Measurements from ENCODE around the gene FAM53B. TPM values are rescaled to one million over a fixed set of nuclear protein-coding genes. Genes with fewer than 3 reads are reported as not detected.
"Not testable (repeated sequence)": the region's sequence is repeated elsewhere in the genome, so short reads cannot be mapped to it uniquely, and the experiment has no call there.

FAM53B gene
- total RNA-seq, 1 donor from 2014 or later = 9.2 TPM

DNA sequence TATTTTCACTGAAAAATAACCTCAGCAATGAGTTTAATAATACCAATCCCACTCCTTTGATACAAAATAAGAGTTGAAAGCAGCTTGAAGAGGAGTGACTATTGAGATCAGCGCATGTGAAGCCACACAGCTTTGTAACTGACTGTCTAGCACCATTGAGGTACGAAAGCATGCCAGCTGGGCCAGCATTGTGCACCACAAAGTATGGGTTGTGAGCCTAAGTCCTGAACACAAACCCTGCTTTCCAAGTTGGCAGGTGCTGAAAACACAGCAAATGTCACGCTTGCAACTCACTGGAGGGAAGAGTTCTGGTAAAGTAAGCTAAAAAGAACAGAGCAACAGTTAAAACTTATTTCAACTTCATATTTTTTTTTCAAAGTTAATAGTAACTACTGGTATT is 4.0 kb upstream of the FAM53B start:
- TF ChIP-seq CTCF (conservative IDR thresholded peaks at IDR 0.05; ENCODE audit: low read depth, low read length) = no peak
- DNase-seq (ENCODE audit: low read depth) = no peak
- H3K4me3 ChIP-seq (ENCODE audit: low read depth, low read length) = no peak overlapping the region

- no peak overlapping the region for H3K4me3 ChIP-seq (ENCODE audit: low read depth, low read length)
- TF ChIP-seq CTCF (conservative IDR thresholded peaks at IDR 0.05; ENCODE audit: low read depth, low read length) = no peak
- no peak for DNase-seq (ENCODE audit: low read depth)
Measured at GRCh38 chr10:124747745-124748144, 3.6 kb upstream of the FAM53B start.

DNA sequence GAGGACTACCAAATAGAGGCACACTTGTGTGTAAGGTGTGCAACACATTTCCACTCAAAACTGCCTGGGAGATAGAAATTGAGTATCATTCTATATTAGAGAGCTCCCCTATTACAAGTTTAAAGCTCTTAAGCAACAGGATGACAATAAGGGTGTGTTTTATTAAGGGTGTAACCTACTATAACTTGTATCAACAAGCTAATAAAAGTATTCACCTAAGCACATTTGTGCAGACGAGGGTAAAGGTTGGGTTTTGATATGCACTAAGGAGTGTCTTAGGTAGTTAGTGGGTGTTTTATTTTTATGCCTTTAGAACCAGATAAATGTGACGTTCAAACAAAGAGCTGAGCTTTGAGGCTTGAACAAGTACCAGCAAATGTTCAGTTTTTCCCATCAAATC is 2.8 kb upstream of the FAM53B start:
- DNase-seq (ENCODE audit: low read depth) = no peak
- no peak for TF ChIP-seq CTCF (conservative IDR thresholded peaks at IDR 0.05; ENCODE audit: low read depth, low read length)
- H3K4me3 ChIP-seq (ENCODE audit: low read depth, low read length) = no peak overlapping the region

DNA sequence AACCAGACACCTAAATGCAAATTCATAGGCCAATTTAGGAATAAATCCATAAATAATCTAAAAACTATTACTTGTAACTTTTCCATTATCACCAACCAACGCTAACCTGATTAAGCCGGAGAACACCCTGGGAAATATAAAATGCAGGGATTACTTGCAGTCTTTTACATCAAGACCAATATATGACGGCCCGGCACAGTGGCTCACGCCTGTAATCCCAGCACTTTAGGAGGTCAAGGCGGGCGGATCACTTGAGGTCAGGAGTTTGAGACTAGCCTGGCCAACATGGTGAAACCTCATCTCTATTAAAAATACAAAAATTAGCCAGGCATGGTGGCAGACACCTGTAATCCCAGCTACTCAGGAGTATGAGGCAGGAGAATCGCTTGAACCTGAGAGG is 2.3 kb upstream of the FAM53B start:
- not testable (repeated sequence) for DNase-seq (ENCODE audit: low read depth); H3K4me3 ChIP-seq (ENCODE audit: low read depth, low read length)

GRCh38 chr10:124745673-124746072 is 1.5 kb upstream of the FAM53B start:
- DNase-seq (ENCODE audit: low read depth) = no peak
- H3K4me3 ChIP-seq (ENCODE audit: low read depth, low read length) = no peak overlapping the region
- TF ChIP-seq CTCF (conservative IDR thresholded peaks at IDR 0.05; ENCODE audit: low read depth, low read length) = peak; percentile 52

- no peak for DNase-seq (ENCODE audit: low read depth)
- H3K4me3 ChIP-seq (ENCODE audit: low read depth, low read length) = no peak overlapping the region
- TF ChIP-seq CTCF (conservative IDR thresholded peaks at IDR 0.05; ENCODE audit: low read depth, low read length) = no peak
Measured at GRCh38 chr10:124745252-124745651, 1.1 kb upstream of the FAM53B start.

DNA sequence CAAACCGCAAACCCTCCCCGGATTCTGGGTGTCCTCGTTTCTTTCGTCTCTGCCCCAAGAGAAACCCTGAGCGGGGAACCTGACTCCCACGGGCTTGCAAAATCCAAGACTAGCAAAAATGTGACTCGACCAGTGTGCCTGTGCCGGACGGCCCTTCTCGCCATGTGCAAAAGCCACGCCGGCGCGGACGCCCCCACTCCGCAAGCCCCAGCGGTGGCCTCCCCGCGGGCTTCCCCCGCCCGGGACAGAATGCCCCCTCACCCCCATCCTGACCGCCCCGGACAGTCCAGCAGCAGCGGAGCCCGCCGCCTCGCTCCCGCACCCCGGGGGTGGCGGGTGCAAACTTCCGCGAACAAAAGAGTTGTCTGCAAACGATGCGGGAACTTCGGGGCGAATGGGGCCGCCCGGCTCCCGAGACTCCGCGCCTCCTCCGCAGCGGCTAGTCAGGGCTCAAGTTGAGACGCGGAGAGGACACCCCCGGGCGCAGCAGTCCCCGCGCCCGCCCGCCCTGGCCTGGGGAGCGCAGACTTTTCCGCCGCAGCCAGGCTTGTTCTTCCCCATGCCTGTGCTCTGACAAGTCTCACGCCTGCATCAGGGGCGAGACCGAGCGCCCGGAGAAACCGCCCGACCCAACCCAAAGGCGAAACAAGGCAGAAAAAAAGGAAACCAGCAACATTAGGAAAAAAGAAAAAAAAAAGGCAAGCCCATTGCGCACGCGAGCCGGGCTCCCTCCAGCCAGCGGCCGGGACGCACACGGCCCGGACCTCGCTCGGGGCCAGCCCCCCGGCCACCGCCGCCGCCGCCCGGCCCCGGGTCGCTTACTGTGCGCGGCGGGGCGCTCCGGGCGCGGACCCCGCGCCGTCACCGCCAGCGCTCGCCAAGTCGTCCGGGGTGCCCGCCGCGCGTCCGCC is 732 bp downstream of the FAM53B start:
- peak overlapping the region; percentile 68 for H3K4me3 ChIP-seq (ENCODE audit: low read depth, low read length)
- DNase-seq (ENCODE audit: low read depth) = no peak
- TF ChIP-seq CTCF (conservative IDR thresholded peaks at IDR 0.05; ENCODE audit: low read depth, low read length) = no peak
